ENCODE measurements around the gene DAG1.
A peak's percentile ranks its signal among the peaks of the same experiment; 100 is the strongest.
"Not testable (repeated sequence)": the region's sequence is repeated elsewhere in the genome, so short reads cannot be mapped to it uniquely, and the experiment has no call there.

Gene DAG1

GRCh38 chr3:49484471-49484870 lies 14.4 kb downstream of the DAG1 start:
- H3K27ac ChIP-seq (ENCODE audit: low read depth, low read length): no peak overlapping the region
- H3K27me3 ChIP-seq (ENCODE audit: control insufficient read depth, insufficient read depth, low read length): no peaks in the 10 kb centered on the region
- no peak overlapping the region for H3K4me3 ChIP-seq (ENCODE audit: low read length)
- H3K4me1 ChIP-seq (ENCODE audit: control insufficient read depth, insufficient read depth, low read length): peaks cover 8% of the 10 kb centered on the region
- no peaks in the 10 kb centered on the region for H3K36me3 ChIP-seq (ENCODE audit: control insufficient read depth, insufficient read depth, low read length)
- H3K9ac ChIP-seq (ENCODE audit: low read length): no peak overlapping the region

- Histone ChIP-seq H3K27ac (ENCODE audit: low read depth, low read length) (no peak overlapping the region), H3K9ac (ENCODE audit: low read length) (no peak overlapping the region), H3K4me3 (ENCODE audit: low read length) (no peak overlapping the region), H3K36me3 (ENCODE audit: control insufficient read depth, insufficient read depth, low read length) (peaks cover 3% of the 10 kb centered on the region), H3K27me3 (ENCODE audit: control insufficient read depth, insufficient read depth, low read length) (no peaks in the 10 kb centered on the region), H3K4me1 (ENCODE audit: control insufficient read depth, insufficient read depth, low read length) (peaks cover 3% of the 10 kb centered on the region)
These were observed 19.2 kb downstream of the DAG1 start for GRCh38 chr3:49489247-49489646.

DNA sequence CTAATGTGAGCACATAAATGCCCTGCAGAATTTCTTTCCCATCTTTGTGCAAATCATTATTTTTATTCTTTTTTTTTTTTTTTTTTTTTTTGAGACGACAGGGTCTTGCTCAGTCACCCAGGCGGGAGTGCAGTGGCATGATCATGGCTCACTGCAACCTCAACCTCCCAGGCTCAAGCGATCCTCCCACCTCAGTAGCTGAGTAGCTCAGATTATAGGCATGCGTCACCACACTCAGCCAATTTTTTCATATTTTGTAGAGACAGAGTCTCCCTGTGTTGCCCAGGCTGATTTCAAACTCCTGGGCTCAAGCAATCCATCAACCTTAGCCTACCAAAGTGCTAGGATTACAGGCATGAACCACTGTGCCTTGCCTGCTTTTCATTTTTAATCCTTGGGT lies 22.9 kb downstream of the DAG1 start:
- no peak overlapping the region for H3K27ac ChIP-seq (ENCODE audit: low read depth, low read length)
- H3K36me3 ChIP-seq (ENCODE audit: control insufficient read depth, insufficient read depth, low read length): peaks cover 3% of the 10 kb centered on the region
- no peak overlapping the region for H3K9ac ChIP-seq (ENCODE audit: low read length)
- peaks cover 3% of the 10 kb centered on the region for H3K4me1 ChIP-seq (ENCODE audit: control insufficient read depth, insufficient read depth, low read length)
- H3K27me3 ChIP-seq (ENCODE audit: control insufficient read depth, insufficient read depth, low read length): no peaks in the 10 kb centered on the region
- H3K4me3 ChIP-seq (ENCODE audit: low read length): no peak overlapping the region

- Histone ChIP-seq H3K9ac (ENCODE audit: low read length) (peak overlapping the region; percentile 21), H3K27ac (ENCODE audit: low read depth, low read length) (no peak overlapping the region)
These were observed 23.8 kb downstream of the DAG1 start for GRCh38 chr3:49493901-49494300.

GRCh38 chr3:49495023-49495422 lies 25.0 kb downstream of the DAG1 start:
- Histone ChIP-seq H3K27me3 (ENCODE audit: control insufficient read depth, insufficient read depth, low read length) (no peaks in the 10 kb centered on the region), H3K36me3 (ENCODE audit: control insufficient read depth, insufficient read depth, low read length) (peaks cover 3% of the 10 kb centered on the region), H3K4me3 (ENCODE audit: low read length) (no peak overlapping the region), H3K27ac (ENCODE audit: low read depth, low read length) (no peak overlapping the region), H3K4me1 (ENCODE audit: control insufficient read depth, insufficient read depth, low read length) (peaks cover 7% of the 10 kb centered on the region), H3K9ac (ENCODE audit: low read length) (no peak overlapping the region)

More at GRCh38 chr3:49493901-49494300, 23.8 kb downstream of the DAG1 start:
- Histone ChIP-seq H3K4me1 (ENCODE audit: control insufficient read depth, insufficient read depth, low read length) (peaks cover 7% of the 10 kb centered on the region), H3K4me3 (ENCODE audit: low read length) (no peak overlapping the region), H3K27me3 (ENCODE audit: control insufficient read depth, insufficient read depth, low read length) (no peaks in the 10 kb centered on the region), H3K36me3 (ENCODE audit: control insufficient read depth, insufficient read depth, low read length) (peaks cover 3% of the 10 kb centered on the region)

- not testable (repeated sequence) for H3K27me3 ChIP-seq (ENCODE audit: control insufficient read depth, insufficient read depth, low read length); H3K27ac ChIP-seq (ENCODE audit: low read depth, low read length); H3K4me3 ChIP-seq (ENCODE audit: low read length); H3K36me3 ChIP-seq (ENCODE audit: control insufficient read depth, insufficient read depth, low read length); H3K9ac ChIP-seq (ENCODE audit: low read length)
- H3K4me1 ChIP-seq (ENCODE audit: control insufficient read depth, insufficient read depth, low read length): peaks cover 13% of the 10 kb centered on the region
These were observed 26.8 kb downstream of the DAG1 start for GRCh38 chr3:49496845-49497244.

GRCh38 chr3:49497606-49498005 lies 27.5 kb downstream of the DAG1 start:
- Histone ChIP-seq H3K4me1 (ENCODE audit: control insufficient read depth, insufficient read depth, low read length) (peaks cover 13% of the 10 kb centered on the region), H3K27ac (ENCODE audit: low read depth, low read length) (no peak overlapping the region), H3K4me3 (ENCODE audit: low read length) (no peak overlapping the region), H3K27me3 (ENCODE audit: control insufficient read depth, insufficient read depth, low read length) (no peaks in the 10 kb centered on the region), H3K36me3 (ENCODE audit: control insufficient read depth, insufficient read depth, low read length) (peaks cover 3% of the 10 kb centered on the region), H3K9ac (ENCODE audit: low read length) (no peak overlapping the region)

DNA sequence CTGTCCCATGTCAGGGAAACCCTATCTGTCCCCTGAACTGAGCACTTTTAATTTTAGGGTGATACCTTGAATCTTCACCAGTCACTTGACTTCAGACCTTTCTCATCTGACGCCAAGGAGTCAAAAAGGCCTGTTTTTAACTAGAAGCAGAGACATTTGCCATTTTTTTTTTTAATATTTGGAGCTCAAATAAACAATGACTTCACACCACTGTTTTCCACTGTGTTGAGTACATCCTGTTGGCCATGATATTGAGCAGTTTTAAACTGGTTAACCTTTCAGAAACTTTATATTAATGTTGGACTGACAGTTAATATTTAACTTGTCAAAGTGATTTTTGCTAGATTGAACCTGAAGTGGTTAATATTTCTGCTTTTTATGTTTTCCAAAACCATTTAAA lies 28.2 kb downstream of the DAG1 start:
- no peak overlapping the region for H3K9ac ChIP-seq (ENCODE audit: low read length)
- no peak overlapping the region for H3K4me3 ChIP-seq (ENCODE audit: low read length)
- H3K36me3 ChIP-seq (ENCODE audit: control insufficient read depth, insufficient read depth, low read length): peaks cover 3% of the 10 kb centered on the region
- peak overlapping the region; percentile 10 for H3K27ac ChIP-seq (ENCODE audit: low read depth, low read length)
- H3K27me3 ChIP-seq (ENCODE audit: control insufficient read depth, insufficient read depth, low read length): no peaks in the 10 kb centered on the region
- H3K4me1 ChIP-seq (ENCODE audit: control insufficient read depth, insufficient read depth, low read length): peaks cover 13% of the 10 kb centered on the region

DNA sequence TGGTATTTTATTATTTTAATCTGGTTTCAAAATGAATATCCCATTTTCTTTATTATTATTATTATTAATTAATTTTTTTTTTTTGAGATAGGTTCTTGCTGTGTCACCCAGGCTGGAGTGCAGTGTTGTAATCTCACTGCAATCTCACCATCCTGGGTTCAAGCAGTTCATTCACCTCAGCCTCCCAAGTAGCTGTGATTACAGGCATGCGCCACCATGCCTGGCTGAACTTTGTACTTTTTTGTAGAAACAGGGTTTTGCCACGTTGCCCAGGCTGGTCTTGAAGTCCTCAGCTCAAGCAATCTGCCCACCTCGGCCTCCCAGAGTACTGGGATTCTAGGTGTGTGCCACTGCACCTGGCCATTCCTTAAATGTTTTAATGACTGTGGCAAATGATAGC lies 28.6 kb downstream of the DAG1 start:
- Histone ChIP-seq H3K36me3 (ENCODE audit: control insufficient read depth, insufficient read depth, low read length) (peaks cover 1% of the 10 kb centered on the region), H3K27ac (ENCODE audit: low read depth, low read length) (no peak overlapping the region), H3K27me3 (ENCODE audit: control insufficient read depth, insufficient read depth, low read length) (no peaks in the 10 kb centered on the region), H3K4me3 (ENCODE audit: low read length) (no peak overlapping the region), H3K4me1 (ENCODE audit: control insufficient read depth, insufficient read depth, low read length) (peaks cover 13% of the 10 kb centered on the region), H3K9ac (ENCODE audit: low read length) (no peak overlapping the region)

GRCh38 chr3:49500205-49500731 lies 30.2 kb downstream of the DAG1 start:
- Histone ChIP-seq H3K4me3 (ENCODE audit: low read length) (no peak overlapping the region), H3K27ac (ENCODE audit: low read depth, low read length) (peak overlapping the region; percentile 79), H3K9ac (ENCODE audit: low read length) (no peak overlapping the region), H3K4me1 (ENCODE audit: control insufficient read depth, insufficient read depth, low read length) (peaks cover 13% of the 10 kb centered on the region), H3K36me3 (ENCODE audit: control insufficient read depth, insufficient read depth, low read length) (no peaks in the 10 kb centered on the region), H3K27me3 (ENCODE audit: control insufficient read depth, insufficient read depth, low read length) (no peaks in the 10 kb centered on the region)

DNA sequence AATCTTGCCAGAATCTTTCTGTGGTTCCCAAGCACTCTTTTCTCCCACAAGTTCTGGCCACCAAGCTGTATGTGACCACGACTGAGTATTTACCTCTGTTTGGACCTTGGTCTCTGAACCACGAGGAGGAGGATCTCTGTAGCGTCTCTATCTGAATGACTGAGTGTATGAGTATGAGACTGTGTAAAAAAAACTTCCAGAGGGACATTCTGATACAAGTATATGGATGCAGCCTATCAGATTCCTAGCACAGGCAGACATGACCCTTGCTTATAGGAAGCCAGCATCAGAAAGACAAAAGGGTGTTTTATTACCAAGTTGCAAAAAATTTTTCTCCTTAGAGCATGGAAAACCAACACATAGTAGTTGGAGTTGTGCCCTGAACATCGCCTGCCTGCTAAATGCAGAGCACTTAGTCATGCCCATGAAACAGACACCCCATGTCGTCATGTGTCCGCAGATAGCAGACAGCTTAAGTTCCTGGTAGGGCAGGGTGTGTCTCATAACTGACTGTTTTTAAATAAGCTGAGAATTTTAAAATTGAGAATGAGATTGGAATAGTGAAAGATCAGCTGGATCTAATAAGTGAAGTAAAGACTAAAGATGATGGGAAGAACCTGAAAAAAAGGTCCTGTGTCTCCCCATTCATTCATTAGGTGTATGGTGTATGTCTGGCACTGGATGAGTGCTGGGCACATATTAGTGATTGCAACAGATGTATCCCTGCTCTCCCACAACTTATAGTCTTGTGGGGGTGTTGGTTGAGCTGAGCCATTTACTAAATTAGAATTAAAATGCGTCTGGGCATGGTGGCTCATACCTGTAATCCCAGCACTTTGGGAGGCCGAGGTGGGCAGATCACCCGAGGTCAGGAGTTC lies 30.9 kb downstream of the DAG1 start:
- peaks cover 13% of the 10 kb centered on the region for H3K4me1 ChIP-seq (ENCODE audit: control insufficient read depth, insufficient read depth, low read length)
- H3K27me3 ChIP-seq (ENCODE audit: control insufficient read depth, insufficient read depth, low read length): no peaks in the 10 kb centered on the region
- no peak overlapping the region for H3K9ac ChIP-seq (ENCODE audit: low read length)
- no peak overlapping the region for H3K4me3 ChIP-seq (ENCODE audit: low read length)
- H3K36me3 ChIP-seq (ENCODE audit: control insufficient read depth, insufficient read depth, low read length): no peaks in the 10 kb centered on the region
- peak overlapping the region; percentile 79 for H3K27ac ChIP-seq (ENCODE audit: low read depth, low read length)

DNA sequence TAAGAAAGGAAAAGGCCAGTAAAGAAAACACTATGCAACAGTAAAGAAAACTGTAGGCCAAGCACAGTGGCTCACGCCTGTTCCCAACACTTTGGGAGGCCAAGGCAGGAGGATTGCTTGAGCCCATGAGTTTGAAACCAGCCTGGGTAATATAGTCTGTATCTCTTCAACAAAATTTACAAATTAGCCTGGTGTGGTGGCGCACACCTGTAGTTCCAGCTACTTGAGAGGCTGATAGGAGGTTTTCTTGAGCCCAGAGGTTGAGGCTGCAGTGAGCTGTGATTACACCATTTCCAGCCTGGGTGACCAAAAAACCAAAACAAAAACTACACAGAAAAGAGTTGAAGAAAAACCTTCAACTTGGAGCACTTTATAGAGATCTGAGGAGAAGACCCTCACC lies 31.8 kb downstream of the DAG1 start:
- H3K4me3 ChIP-seq (ENCODE audit: low read length): no peak overlapping the region
- no peaks in the 10 kb centered on the region for H3K36me3 ChIP-seq (ENCODE audit: control insufficient read depth, insufficient read depth, low read length)
- peaks cover 13% of the 10 kb centered on the region for H3K4me1 ChIP-seq (ENCODE audit: control insufficient read depth, insufficient read depth, low read length)
- H3K27me3 ChIP-seq (ENCODE audit: control insufficient read depth, insufficient read depth, low read length): no peaks in the 10 kb centered on the region
- H3K27ac ChIP-seq (ENCODE audit: low read depth, low read length): peak overlapping the region; percentile 53
- no peak overlapping the region for H3K9ac ChIP-seq (ENCODE audit: low read length)

DNA sequence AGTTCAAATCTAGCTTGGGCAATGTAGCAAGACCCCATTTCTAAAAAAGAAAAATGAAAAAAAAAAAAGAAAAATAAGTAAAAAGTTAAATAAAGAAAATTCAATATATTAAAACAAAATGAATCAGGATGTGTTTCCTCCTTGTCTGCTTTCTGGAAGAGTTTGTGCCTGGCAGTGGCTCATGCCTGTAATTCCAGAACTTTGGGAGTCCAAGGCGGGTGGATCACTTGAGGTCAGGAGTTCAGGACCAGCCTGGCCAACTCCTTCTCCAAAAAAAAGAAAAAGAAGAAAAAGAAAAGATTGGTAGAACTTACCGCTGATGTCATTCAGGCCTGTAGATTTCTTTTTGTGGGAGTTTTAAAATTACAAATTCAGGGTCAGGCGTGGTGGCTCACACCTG lies 36.8 kb downstream of the DAG1 start:
- Histone ChIP-seq H3K4me3 (ENCODE audit: low read length) (no peak overlapping the region), H3K27ac (ENCODE audit: low read depth, low read length) (no peak overlapping the region), H3K9ac (ENCODE audit: low read length) (no peak overlapping the region), H3K4me1 (ENCODE audit: control insufficient read depth, insufficient read depth, low read length) (no peaks in the 10 kb centered on the region), H3K27me3 (ENCODE audit: control insufficient read depth, insufficient read depth, low read length) (no peaks in the 10 kb centered on the region), H3K36me3 (ENCODE audit: control insufficient read depth, insufficient read depth, low read length) (no peaks in the 10 kb centered on the region)

All from rectal smooth muscle tissue (tissue), 1 donor.